Uterus (tissue), 2 donors: ENCODE data around the gene TTC39B.

Source experiments
- CTCF ChIP-seq, 4 experiments: fragments of 200-600 bp in 2 of 4; fragments of 450-650 bp in 2 of 4; sonication (generic) in 2 of 4; IDR thresholded peaks; one replicate each; pipeline ENCODE4 v1.5.1; 2016 to 2019; ENCODE audit warnings: antibody characterized with exemption in 4 of 4, mild to moderate bottlenecking in 2 of 4, moderate library complexity in 1 of 4
- POLR2A ChIP-seq, 2 donors: fragments of 450-650 bp; IDR thresholded peaks; one replicate each; pipeline ENCODE4 v1.6.1; 2016; ENCODE audit warnings: antibody characterized with exemption in 2 of 2, mild to moderate bottlenecking in 1 of 2, moderate library complexity in 1 of 2

GRCh38 chr9:15332939-15333338 lies 25.9 kb upstream of the TTC39B start:
- TF ChIP-seq CTCF (IDR thresholded peaks at IDR 0.05) (no peak), POLR2A (IDR thresholded peaks at IDR 0.05) (no peak)
